Effector CD4-positive, alpha-beta T cell (primary cell): ENCODE data around the gene MGLL.

Source experiments
- DNase-seq: peaks from one replicate; pipeline ENCODE4 v3.0.0-alpha.2; 2020

The MGLL gene

GRCh38 chr3:127699416-127700300 is 122.7 kb downstream of the MGLL start:
- DNase-seq: no peak

GRCh38 chr3:127698691-127699415 is 123.5 kb downstream of the MGLL start:
- no peak for DNase-seq

GRCh38 chr3:127698286-127698685 is 124.0 kb downstream of the MGLL start:
- no peak for DNase-seq

GRCh38 chr3:127697551-127698240 is 124.6 kb downstream of the MGLL start:
- DNase-seq: peak; percentile 29

- DNase-seq: peak; percentile 33
Observed at GRCh38 chr3:127694467-127695215, 127.7 kb downstream of the MGLL start.

- DNase-seq: no peak
Observed at GRCh38 chr3:127693336-127693843, 128.9 kb downstream of the MGLL start.

- no peak for DNase-seq
Observed at GRCh38 chr3:127692501-127693335, 129.6 kb downstream of the MGLL start.

- no peak for DNase-seq
Observed at GRCh38 chr3:127691974-127692373, 130.3 kb downstream of the MGLL start.

- no peak for DNase-seq
Observed at GRCh38 chr3:127691489-127691888, 130.8 kb downstream of the MGLL start.

- no peak for DNase-seq
Observed at GRCh38 chr3:127690823-127691452, 131.4 kb downstream of the MGLL start.

GRCh38 chr3:127690106-127690505 is 132.2 kb downstream of the MGLL start:
- DNase-seq: no peak

- DNase-seq: no peak
Observed at GRCh38 chr3:127689266-127689860, 133.0 kb downstream of the MGLL start.

GRCh38 chr3:127688416-127689265 is 133.7 kb downstream of the MGLL start:
- no peak for DNase-seq

- no peak for DNase-seq
Observed at GRCh38 chr3:127688022-127688415, 134.3 kb downstream of the MGLL start.

GRCh38 chr3:127687228-127687737 is 135.0 kb downstream of the MGLL start:
- DNase-seq: no peak

- DNase-seq: no peak
Observed at GRCh38 chr3:127686512-127686894, 135.8 kb downstream of the MGLL start.

GRCh38 chr3:127685708-127686511 is 136.4 kb downstream of the MGLL start:
- DNase-seq: no peak
